Left ventricle myocardium inferior (tissue), 1 donor: Measurements from ENCODE around the gene RNF114. TPM values are rescaled to one million over a fixed set of nuclear protein-coding genes. Genes with fewer than 3 reads are reported as not detected.

ENCODE experiments used
- DNase-seq: peaks from one replicate; pipeline ENCODE4 v3.0.0-alpha.2; 2020
- H3K27ac ChIP-seq: fragments of 200-600 bp; replicated peaks from 2 replicates; pipeline ENCODE4 v1.8.0; 2021
- H3K27me3 ChIP-seq: fragments of 200-600 bp; 2 replicates; pipeline ENCODE4 v1.8.0; 2021; ENCODE audit warnings: low read depth
- H3K36me3 ChIP-seq: fragments of 200-600 bp; 2 replicates; pipeline ENCODE4 v1.8.0; 2021
- H3K4me1 ChIP-seq: fragments of 200-600 bp; 2 replicates; pipeline ENCODE4 v1.8.0; 2021
- H3K4me3 ChIP-seq: fragments of 200-600 bp; 2 replicates; pipeline ENCODE4 v1.8.0; 2021; ENCODE audit warnings: mild to moderate bottlenecking, moderate library complexity
- H3K9me3 ChIP-seq: fragments of 200-600 bp; replicated peaks from 2 replicates; pipeline ENCODE4 v1.8.0; 2021
- CTCF ChIP-seq: fragments of 200-600 bp; IDR thresholded peaks from 2 replicates; pipeline ENCODE4 v1.8.0; 2021; ENCODE audit warnings: antibody characterized with exemption, mild to moderate bottlenecking, borderline replicate concordance
- intact Hi-C: fragments of 100-400 bp; cut with micrococcal nuclease; formaldehyde crosslinking; loops from one replicate; pipeline ENCODE4 v1.11.0; 2022
- total RNA-seq: library from RNA; stranded (reverse); fragmentation: NEBNext Ultra II Directional; extraction: Animal tissue kit (Norgen Biotek cat#: 25700); gene quantifications from one replicate; pipeline ENCODE4 v1.2.1, GENCODE V29; 2021
- donor health status: DM: no; HTN: yes; CAD: no; lungs with severe emphysema.

Gene RNF114
- total RNA-seq, 1 donor from 2014 or later = 50.8 TPM

- DNase-seq = no peak
- Histone ChIP-seq H3K9me3 (no peaks in the 10 kb centered on the region), H3K27me3 (no peaks in the 10 kb centered on the region), H3K36me3 (no peaks in the 10 kb centered on the region), H3K27ac (no peak overlapping the region), H3K4me1 (peaks cover 17% of the 10 kb centered on the region), H3K4me3 (no peak overlapping the region)
- TF ChIP-seq CTCF = no peak
- intact Hi-C loops = no loop called here
These were observed 29.6 kb downstream of the RNF114 start for GRCh38 chr20:49965781-49966305.

GRCh38 chr20:49966861-49967260 is 30.7 kb downstream of the RNF114 start:
- H3K27ac ChIP-seq = no peak overlapping the region
- peaks cover 13% of the 10 kb centered on the region for H3K4me1 ChIP-seq
- intact Hi-C loops = no loop called here
- no peaks in the 10 kb centered on the region for H3K36me3 ChIP-seq
- H3K4me3 ChIP-seq = no peak overlapping the region
- no peaks in the 10 kb centered on the region for H3K27me3 ChIP-seq
- TF ChIP-seq CTCF = no peak
- no peaks in the 10 kb centered on the region for H3K9me3 ChIP-seq
- no peak for DNase-seq

- peaks cover 13% of the 10 kb centered on the region for H3K4me1 ChIP-seq
- H3K4me3 ChIP-seq = no peak overlapping the region
- no peaks in the 10 kb centered on the region for H3K36me3 ChIP-seq
- H3K9me3 ChIP-seq = no peaks in the 10 kb centered on the region
- intact Hi-C loops = no loop called here
- H3K27ac ChIP-seq = peak overlapping the region; percentile 79
- H3K27me3 ChIP-seq = no peaks in the 10 kb centered on the region
- no peak for DNase-seq
- no peak for TF ChIP-seq CTCF
These were observed 33.0 kb downstream of the RNF114 start for GRCh38 chr20:49969234-49969633.

GRCh38 chr20:49969946-49970345 is 33.7 kb downstream of the RNF114 start:
- DNase-seq = no peak
- no peaks in the 10 kb centered on the region for H3K27me3 ChIP-seq
- no peak overlapping the region for H3K4me3 ChIP-seq
- H3K36me3 ChIP-seq = no peaks in the 10 kb centered on the region
- H3K27ac ChIP-seq = no peak overlapping the region
- intact Hi-C loops = no loop called here
- no peak for TF ChIP-seq CTCF
- no peaks in the 10 kb centered on the region for H3K9me3 ChIP-seq
- H3K4me1 ChIP-seq = peaks cover 13% of the 10 kb centered on the region

- H3K4me3 ChIP-seq = no peak overlapping the region
- no peak for DNase-seq
- no peaks in the 10 kb centered on the region for H3K9me3 ChIP-seq
- intact Hi-C loops = no loop called here
- TF ChIP-seq CTCF = no peak
- no peak overlapping the region for H3K27ac ChIP-seq
- no peaks in the 10 kb centered on the region for H3K27me3 ChIP-seq
- H3K36me3 ChIP-seq = no peaks in the 10 kb centered on the region
- H3K4me1 ChIP-seq = peaks cover 13% of the 10 kb centered on the region
These were observed 34.3 kb downstream of the RNF114 start for GRCh38 chr20:49970498-49970897.
